CD4-positive, alpha-beta T cell treated with Interleukin-6 at 100 ng/mL for 8 hours (primary cell): ENCODE measurements around the gene NOB1.
A peak's percentile ranks its signal among the peaks of the same experiment; 100 is the strongest.

ENCODE experiments used
- DNase-seq: peaks from one replicate; pipeline ENCODE4 v3.0.0-alpha.2; 2020; ENCODE audit warnings: mixed read lengths, low spot score

The NOB1 gene

DNA sequence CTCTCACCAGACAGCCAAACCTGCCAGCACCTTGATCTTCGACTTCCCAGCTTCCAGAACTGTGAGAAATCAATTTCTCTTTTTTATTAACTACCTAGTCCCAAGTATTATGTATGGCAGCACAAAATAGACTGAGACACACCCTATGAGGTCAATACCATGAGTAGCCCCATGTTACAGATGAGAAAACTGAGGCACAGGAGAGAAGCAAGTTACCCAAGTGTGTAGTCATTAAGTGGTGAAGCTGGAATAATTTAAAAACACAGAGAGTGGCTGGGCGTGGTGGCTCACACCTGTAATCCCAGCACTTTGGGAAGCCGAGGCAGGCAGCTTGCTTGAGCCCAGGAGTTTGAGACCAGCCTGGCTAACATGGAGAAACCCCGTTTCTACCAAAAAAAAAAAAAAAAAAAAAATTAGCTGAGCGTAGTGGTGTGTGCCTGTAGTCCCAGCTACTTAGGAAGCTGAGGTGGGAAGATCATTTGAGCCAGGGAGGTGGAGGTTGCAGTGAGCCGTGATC is 33.2 kb downstream of the NOB1 start:
- DNase-seq, result no peak

DNA sequence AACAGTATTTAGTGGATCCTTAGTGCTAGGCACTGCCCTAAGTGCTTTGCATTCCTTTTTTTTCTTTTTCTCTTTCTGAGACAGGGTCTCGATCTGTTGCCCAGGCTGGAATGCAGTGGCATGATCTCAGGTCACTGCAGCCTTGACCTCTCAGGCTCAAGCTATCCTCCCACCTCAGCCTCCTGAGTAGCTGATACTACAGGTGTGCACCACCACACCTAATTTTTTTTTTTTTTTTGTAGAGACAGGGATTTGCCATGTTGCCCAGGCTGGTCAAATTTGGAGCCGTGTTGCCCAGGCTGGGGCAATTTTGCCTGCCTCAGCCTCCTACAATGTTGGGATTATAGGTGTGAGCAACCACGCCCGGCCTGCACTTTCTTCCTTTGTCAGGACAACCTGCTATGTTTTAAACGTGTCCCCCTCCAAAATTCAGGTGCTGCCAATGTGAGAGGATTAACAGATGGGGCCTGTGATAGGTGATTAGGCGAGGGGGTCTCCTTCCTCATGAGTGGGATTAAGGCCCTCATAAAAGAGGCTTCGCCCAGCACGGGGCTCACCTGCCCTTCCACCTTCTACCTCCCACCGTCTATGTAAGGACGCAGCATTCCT is 33.8 kb downstream of the NOB1 start:
- DNase-seq, result no peak

DNA sequence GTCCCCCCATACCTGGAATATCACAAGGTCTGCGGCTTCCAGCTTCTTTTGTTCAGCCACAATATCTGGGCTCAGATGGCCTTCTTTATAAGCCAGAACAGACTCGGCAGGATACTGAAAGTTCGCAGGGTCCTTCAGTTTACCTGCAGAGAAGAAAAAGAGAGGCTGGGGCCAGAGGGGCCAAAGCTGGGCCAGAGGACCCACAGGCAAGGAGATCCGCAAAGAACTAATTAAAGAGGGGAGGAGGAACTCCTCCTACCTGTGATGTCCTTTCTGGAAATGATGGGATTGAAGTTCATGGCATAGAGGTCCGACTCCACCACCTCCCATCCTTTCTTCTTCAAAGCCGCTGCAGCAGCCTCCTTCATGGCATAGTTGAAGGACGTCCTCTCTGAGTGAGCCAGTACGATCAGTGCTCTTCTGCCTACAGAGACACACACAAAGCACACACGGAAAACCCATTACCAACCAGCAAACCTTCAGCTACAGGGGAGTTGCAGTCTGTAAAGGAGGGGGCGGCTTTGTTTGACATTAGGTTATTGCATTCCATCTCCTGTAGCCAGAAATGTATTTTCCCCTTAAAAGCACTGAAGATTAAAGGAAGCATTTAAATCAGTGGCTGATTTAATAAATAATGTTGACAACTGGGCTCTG is 36.5 kb downstream of the NOB1 start:
- DNase-seq, result no peak

DNA sequence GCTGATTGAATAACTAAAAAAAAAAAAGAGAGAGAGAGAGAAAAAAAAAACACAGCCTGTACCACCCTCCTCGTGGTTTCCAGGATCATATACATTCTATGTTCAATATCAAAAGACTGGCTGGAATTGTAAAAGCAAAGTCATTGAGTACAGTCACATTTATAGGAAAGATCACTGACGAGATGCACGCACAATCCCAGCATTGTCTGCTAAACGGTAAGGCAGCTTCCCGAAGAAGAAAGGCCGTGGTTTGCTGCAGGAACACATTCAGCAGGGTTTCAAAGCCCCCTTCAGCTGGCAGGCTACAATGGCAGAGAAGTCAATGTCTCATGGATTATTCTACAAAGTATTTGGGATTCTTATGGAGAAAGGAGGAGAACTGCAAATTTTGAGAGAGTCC is 37.7 kb downstream of the NOB1 start:
- no peak for DNase-seq

DNA sequence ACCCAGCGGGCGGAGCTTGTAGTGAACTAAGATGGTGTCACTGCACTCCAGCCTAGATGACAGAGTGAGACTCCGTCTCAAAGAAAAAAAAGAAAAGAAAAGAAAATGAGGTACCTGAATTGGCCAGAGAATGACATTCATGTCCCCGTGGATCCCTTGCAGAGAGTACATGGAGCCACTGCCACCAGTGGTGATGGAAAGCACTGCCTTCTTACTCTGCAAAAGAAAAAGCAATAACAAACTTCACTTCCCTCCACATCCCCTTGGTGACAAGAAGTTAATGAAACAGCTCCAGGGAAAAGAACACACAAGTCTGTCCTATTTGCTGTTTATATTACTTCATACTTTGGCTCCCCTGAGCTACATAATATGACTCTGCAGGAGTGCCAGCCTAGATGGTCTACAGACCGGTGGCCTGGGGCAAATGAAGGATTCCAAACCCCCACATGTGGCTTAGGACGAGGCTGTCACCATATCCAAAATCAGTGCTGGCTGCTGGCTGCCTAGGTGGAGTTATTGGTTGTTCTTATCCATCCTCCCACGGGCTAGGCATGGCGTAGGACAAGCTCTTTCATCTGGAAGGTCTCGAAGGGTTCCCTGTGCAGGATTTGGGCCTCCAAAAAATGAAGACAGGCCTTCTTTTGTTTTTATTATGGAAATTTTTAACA is 41.7 kb downstream of the NOB1 start:
- DNase-seq, result no peak

DNA sequence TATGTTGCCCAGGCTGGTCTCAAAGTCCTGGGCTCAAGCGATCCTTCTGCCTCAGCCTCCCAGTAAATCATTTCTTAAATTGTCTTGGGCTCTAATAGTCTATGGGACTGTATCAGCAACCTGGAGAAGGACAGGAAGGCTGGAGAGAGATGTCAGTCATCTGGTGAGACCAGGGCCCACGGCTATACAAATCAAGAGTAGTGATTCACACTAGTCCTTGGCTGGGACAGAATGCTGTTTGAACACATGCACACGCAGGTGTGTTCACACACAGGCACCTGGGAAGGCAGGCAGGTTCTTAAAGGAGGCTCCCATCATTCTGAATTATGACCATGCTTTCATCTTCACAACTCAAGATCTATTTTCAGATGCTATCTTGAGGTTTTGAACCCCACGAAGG is 42.4 kb downstream of the NOB1 start:
- DNase-seq, result no peak

DNA sequence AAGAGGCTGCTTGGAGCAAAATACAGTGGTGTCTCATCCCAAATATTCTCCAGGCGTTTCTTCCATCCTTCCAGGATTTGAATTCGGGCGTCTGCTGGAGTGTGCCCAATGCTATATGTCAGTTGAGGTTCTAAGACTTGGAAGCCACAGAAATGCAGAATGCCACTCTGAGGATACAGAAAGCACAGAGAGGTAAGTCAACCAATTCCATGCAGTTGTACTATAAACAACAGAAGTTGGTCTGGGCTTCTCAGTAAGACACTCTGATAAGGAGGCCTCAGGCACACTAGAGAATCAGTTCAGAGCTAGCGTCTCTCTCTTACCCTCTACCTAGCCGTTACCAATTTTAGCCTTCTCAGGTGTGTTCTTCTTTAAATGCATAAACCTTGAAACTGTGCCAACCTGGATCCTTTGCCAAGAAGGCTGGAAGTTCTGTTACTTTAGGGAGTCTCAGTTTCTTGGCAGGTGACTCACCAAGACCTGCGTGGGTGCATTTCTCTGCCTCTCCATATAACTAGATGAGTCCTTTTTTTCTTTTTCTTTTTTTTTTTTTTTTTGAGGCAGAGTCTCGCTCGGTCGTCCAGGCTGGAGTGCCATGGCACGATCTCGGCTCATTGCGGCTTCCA is 43.5 kb downstream of the NOB1 start:
- no peak for DNase-seq

DNA sequence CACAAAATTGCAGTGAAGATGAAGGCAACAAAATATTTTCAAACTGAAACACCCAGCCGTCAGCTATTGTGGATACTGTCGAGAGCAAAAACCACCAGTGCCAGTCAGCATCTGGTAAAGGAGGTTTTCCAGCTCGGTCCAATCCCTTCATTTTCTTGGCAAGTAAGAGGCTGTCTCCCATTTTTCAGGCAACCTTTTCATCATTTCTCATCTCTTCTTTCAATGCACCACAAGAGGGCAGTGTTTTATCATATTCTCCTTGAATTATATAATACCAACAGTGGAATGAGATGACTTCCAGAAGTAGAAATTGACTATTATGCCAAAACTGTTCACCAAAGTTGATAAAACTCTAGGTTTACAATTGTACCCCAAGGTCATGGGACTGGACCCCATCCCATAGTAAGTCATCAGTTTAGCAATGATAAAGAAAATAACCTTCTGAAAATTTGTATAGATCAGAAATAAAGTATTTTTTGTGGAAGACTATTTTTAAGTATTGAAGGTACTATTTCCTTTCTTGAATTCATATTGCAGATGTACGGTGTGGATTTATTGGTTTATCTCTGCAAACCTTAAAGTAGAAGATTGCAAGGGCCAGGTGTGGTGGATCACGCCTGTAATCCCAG is 45.2 kb downstream of the NOB1 start:
- peak; percentile 60 for DNase-seq

DNA sequence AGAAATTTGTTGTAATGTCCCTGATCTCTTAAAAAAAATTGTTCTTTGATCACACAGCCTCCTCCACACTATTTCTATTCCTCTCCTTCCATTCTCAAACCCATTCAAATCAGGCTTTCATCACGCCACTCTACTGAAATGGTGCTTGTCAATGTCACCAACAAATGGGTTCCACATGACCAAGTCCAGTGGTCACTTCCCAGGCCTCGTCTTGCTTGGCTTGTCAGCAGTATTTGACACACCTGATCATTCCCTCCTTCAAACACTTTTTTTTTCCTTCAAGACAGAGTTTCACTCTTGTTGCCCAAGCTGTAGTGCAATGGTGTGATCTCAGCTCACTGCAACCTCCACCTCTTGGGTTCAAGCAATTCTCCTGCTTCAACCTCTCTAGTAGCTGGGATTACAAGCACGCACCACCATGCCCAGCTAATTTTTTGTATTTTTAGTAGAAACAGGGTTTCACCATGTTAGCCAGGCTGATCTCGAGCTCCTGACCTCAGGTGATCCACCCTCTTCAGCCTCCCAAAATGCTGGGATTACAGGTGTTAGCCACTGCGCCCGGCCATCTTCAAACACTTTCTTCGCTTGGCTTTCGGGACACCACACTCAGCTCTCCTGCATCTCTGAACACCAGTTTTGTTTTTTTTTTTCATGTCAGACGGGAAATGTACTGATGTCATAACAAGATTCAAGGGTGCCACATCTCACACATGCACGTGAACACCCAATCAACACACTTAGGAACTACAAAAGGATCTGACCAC is 46.6 kb downstream of the NOB1 start:
- no peak for DNase-seq

DNA sequence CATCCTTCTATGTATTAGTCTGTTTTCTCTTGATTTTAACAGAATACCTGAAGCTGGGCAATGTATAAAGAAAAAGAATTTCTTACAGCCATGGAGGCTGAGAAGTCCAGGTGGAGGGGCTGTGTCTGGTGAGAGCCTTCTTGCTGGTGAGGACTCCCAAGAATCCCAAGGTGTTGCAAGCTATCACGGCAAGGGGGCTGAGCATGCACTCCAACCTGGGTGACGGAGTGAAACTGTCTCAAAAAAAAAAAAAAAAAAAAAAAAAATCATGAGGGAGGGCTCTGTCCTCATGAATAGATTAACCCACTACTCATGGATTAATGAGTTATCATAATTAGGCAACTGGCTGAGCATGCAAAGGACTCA is 47.8 kb downstream of the NOB1 start:
- no peak for DNase-seq

DNA sequence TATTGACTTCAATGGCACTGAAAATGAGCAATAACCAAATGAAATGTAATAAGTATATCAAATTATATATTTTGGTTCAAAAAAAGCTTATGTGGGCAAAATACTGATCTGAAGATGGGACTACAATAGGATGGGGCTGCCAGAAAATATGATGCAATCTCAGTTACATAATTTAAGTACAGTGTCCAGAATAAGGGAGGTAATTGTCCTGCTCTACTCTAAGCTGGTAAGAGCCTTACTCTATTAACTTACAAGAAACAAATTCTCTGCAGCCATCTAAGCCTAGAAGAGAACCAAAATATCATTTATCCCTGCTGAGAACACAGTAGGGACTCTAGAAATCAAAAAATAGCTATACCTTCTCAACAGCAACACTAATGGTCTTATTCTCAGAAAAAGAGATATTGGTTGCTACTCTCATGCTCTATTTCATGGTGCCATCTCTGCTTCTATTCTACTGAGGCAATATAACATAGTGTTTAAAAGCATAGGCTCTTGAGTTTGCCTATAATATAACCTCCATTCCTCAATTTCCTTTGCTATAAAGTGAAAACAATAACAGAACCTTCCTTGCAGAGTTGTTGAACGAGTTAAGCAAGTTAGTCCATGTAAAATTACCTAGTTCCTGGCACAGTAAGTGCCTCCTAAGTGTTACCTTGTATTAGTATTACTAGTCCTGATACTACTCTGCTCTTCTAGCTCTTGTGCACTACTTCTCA is 48.3 kb downstream of the NOB1 start:
- DNase-seq, result no peak

DNA sequence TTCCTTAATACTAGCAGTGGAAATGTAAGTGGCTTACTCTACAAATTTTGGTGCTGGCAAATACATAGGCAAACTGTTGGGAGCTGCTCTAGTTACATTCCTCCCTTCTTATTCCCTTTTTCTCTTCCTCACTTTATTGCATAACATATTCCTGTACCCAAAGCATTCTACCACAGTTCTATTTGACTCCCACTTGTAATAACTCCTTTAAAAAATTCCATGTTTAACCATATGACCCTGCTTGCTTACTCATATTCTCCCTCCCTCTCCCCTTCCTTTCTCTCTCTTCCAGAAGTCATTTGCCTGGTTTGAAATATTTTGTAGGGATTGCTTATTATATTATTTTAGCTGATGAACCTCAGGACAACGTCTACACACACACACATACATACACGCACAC is 51.1 kb downstream of the NOB1 start:
- no peak for DNase-seq

DNA sequence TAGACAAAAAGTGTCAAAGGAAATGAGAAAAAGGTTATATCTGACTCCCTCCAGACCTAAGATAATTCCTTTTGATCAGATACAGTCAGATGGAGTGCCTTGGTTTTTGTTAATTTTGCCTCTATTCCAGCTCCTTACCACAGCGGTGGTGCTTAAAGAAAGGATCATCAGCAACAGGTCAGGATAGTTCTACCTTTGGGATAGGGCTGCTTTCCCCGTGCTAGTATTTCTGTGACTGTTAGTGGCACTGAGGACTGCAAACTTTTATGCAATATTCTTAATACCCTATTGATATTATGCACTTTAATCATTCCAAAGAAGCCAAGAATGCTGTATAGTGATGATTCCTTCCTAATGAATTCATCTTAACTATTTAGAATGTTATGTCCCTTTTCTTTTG is 52.9 kb downstream of the NOB1 start:
- no peak for DNase-seq

DNA sequence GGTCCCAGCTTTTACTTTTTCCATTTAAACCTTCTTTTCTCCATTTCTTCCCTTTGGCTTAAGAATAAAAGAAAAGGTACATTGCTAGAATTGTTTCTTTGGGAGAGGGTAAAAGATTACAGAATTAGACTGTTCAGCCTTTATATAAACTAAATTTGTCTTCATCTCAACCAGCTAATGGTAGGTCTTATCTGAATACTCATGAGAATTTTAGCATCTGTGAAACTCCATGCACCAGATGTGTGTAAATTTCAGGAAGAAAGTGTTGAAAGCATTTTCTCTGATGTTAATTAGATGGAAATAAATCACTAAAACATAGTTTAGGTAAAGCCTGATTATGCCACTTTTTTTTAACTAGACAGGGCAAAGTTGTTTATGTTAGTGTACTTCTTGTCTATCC is 53.3 kb downstream of the NOB1 start:
- DNase-seq, result no peak

DNA sequence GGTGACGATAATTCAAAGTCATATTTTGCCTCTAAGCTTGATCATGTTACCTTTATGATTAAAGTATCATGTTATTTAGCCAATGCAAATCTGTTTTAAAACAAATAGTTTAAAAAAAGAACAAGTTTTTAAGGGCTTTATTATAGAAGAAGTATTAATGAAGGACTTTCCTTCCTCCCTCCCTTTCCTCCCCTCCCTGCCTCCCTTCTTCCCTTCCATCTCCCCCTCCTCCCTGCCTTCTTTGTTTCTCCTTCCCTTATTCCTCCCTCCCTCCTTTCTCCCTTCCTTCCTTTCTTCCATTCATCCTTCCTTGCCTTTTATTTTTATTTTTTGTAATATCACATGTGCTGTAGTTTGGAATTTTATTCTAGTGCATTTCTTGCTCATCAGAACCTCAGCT is 54.8 kb downstream of the NOB1 start:
- no peak for DNase-seq

DNA sequence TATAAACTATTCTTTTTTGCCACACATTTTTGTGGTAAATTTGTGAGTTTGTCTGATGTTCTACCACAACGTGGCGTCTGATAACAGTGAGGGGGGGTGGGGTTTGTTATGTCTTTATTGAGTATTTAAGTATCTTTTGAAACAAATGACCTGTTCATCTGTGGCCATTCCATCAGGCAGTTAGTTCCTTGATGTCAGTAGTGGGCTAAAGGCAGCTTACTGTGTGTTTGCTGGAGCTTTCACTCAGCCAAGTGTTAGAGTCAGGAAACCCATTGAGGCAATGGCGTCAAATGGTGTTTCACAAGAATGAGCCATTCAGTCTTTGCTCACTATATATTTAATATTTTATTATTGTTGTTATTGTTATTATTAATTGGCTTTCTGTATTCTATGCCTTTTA is 56.3 kb downstream of the NOB1 start:
- DNase-seq, result no peak

DNA sequence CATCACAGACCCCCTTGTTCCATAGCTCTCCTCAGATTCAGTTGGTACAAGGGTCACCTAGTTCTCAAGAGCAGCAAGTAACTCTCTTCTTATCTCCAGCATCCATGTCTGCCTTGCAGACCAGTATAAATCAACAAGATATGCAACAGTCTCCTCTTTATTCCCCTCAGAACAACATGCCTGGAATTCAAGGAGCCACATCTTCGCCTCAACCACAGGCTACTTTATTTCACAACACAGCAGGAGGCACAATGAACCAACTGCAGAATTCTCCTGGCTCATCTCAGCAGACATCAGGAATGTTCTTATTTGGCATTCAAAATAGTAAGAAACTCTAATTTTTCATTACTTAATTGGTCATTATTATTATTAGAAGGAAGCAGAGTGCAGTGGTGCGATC is 60.8 kb downstream of the NOB1 start:
- no peak for DNase-seq

DNA sequence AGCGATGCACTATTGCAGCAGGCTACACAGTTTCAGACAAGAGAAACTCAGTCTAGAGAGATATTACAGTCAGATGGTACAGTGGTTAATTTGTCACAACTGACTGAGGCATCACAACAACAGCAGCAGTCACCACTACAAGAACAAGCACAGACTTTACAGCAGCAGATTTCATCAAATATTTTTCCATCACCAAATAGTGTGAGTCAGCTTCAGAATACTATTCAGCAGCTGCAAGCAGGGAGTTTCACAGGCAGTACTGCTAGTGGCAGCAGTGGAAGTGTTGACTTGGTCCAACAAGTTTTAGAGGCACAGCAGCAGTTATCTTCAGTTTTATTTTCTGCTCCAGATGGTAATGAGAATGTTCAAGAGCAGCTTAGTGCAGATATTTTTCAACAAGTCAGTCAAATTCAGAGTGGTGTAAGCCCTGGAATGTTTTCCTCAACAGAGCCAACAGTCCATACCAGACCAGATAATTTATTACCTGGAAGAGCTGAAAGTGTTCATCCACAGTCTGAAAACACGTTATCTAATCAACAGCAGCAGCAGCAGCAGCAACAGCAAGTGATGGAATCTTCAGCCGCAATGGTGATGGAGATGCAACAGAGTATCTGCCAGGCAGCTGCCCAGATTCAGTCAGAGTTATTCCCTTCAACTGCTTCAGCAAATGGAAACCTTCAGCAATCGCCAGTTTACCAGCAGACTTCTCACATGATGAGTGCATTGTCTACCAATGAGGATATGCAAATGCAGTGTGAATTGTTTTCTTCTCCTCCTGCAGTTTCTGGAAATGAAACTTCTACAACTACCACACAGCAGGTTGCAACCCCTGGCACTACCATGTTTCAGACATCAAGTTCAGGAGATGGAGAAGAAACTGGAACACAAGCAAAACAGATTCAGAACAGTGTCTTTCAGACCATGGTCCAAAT is 62.5 kb downstream of the NOB1 start:
- DNase-seq, result no peak
